ENCODE data around the gene SCN2A.

SCN2A gene

DNA sequence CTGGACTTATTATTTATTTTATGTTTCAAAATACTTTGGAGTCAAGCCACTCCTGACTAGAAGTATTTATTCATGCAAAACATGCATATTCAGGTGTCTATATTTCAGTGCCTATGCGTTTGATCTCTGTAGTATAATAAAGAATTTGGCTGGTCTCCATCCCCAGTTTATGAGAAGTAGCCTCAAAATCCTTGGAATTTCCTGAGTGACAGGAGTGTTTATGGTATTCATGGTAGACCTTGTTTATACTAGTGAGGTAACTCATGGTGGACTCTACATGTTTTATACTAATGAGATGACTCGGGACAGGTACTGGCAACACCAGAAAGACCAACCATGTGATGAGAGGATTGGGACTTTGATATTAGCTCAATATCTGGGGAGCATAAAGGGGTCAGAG, 186.3 kb downstream of the SCN2A start:
- DNase-seq: no peak

DNA sequence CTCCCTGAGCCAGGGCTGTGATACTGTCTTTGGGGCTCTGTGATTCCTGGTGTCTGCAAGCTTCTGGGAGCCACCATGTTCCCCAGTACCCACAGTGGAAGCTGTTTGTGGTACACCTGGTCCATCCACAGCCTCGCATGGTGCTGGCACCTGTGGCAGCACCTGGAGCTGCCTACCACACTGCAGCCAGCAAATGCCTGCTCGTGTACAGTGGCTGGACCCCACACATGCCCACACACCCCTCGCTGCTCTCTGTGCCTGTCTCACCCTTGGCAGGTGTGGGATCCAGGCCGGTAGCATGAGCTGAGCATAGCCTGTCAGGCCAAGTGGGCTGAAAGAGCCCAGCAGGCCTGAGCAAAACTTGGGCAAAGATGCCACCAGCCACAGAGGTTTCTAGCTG, 188.5 kb downstream of the SCN2A start:
- no peak for DNase-seq

DNA sequence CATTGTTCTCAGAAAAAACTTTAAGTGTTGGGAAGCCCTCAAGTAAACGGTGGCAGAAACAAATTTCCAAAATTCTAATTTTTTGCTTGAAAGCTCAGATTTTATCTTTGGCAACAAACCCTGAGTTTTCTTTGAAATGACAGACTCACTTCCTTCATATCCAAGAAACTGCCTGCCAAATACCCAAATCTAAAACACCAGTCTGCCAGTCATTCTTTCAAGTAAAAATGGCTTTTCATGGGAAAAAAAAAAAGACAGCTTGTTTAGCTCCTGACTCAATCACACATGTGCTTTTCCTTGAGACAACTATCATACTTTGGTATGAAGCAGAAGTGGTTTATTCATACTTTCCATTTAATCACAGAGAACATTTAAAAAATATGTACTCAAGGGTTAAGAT, 189.7 kb downstream of the SCN2A start:
- no peak for DNase-seq

DNA sequence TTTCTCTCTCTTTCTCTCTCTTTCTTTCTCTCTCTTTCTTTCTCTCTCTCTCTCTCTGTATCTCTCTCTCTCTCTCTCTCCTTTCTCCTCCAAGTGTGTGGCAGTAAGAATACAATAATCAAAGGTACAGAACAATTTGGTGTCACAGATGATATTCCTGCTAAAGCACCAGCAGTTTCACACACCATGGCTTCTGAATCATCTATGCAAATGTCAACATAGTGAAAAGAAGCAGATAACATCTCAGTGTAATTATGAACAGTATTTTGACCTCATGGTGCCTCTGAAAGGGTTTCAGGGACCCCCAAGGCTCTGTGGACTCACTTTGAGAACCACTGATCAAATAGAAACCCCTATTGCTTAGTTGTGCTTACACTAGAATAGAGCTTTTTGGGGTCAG, 191.8 kb downstream of the SCN2A start:
- no peak for DNase-seq

DNA sequence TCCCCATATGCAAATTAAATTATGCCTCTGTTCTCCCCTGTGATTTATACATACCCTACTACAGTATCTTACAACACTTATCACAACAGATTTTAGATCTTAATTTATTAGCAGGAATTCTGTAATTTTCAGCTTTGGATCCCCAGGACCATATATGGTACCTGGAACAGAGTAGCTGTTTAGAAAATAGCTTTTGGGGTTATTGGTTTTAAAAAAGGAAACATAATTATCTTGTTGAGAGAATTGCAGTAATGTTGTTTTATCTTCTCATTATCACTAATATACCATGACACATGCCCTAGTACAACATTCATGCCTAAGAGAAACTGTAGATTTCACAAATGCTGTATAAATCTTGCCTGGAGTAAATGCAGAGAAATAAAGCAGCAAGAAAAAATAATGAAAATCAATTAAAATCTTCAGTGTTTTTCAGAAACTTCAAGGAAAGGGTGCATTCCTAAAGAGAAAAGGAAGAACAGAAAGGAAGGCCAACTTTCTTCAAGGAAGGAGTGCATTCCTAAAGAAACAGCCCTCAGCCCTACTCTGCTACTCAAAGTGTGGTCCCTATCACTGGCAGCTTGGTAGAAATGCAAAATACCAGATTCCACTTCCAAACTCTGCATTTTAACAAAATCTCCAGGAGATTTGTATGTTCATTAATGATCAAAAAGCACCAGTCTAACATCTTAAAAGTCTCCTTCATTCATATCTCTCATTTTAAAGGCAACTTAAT, 193.2 kb downstream of the SCN2A start:
- no peak for DNase-seq

DNA sequence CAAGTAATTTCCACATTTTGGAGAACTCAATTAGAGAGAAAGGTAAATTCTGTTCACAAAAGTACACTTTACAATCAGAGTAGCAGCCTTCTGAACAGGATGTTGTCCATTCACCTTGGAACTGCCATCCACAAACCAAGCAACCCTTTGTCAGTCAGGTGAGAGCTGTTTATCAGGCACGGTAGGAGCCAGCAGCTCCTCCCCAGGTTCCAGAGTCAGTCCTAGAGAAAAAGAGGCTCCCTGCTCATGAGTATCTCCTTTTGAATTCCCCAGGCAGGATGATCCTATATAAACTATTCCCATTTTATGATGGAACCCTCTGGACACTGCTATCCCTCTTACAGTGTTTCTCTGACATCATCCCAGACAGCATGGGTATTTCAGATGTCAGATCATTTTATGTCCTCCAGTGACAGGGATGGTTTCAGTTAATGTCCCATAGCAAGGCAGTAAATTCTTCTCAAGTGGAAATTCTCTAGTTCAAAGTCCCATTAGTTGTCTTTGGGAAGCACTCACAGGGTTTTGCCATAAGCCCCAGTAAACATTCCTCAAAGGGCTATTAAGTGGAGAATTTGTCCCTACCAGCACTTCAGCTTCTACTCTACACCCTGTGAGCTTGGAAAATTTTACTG, 195.8 kb downstream of the SCN2A start:
- DNase-seq: no peak

DNA sequence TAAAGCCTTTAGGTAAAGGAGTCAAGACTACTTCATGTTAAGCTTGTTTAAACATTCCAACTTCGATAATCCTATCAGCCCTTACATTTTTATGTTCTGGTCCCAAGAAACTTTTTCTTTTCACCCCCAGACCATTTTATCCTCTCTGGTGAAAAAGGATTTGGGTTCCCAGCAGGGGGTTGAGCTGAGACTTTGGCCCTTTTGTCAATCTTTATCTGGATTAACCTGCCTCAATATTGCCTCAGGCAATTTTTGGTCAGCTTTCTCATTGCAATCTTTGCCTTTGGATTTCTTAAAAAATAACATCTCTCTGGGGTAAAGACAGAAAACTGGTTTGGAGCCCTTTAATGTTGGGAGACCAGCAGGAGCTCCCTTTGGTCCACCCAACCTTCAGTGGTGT, 196.4 kb downstream of the SCN2A start:
- no peak for DNase-seq

DNA sequence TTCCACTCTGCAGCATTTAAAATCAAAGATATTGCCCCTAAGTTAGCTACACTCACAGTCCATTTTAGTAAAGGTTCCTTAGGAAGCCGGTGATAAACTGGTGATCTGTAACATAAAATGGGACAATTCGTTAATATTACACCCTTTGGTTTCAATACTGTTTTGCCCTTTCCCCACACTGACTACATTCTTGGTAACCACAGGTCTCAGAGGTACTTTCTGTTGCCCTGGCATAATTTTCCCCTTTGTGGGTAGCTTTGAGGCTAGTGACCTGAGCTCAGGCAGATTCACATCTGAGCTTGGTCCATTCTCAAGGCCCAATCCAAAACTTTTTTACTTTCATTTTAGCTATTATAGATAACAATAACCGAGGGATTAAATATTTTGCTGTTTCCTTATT, 197.3 kb downstream of the SCN2A start:
- DNase-seq: no peak

DNA sequence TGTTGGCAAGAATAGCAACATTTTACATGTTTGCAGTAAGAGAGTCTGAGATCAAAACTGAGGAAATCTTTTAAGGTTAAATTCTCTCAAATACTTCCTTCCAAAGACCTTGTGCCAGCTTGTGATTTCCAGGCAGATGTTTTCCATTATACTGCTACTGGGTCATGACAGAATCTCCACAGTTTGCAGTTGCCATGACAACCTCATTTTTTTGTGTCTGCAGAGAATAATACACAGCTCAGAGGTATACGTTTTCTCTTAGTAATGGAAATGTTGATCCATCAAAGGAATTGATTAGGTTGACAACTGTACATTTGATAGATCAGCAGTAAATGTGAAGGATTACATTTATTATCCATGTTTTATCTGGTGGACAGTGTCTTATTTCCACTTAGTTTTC, 201.2 kb downstream of the SCN2A start:
- no peak for DNase-seq

Data from central memory CD4-positive, alpha-beta T cell (primary cell).